Naive thymus-derived CD4-positive, alpha-beta T cell (primary cell): Measurements from ENCODE around the gene HLA-C. TPM values are rescaled to one million over a fixed set of nuclear protein-coding genes. Genes with fewer than 3 reads are reported as not detected.

Experiments
- ATAC-seq: fragments of 150-1000 bp; cut with Tn5 transposase; 2 replicates; pipeline ENCODE4 v1.10.0; 2021; ENCODE audit warnings: mild to moderate bottlenecking, moderate library complexity
- CTCF ChIA-PET: fragments of 350-600 bp; sonication (Branson Sonifier 250); formaldehyde crosslinking; loops from one replicate; lab custom pipeline; 2021; ENCODE audit warnings: antibody characterized with exemption; lab: Charles Lee
- POLR2A ChIA-PET: fragments of 350-600 bp; sonication (Branson Sonifier 250); formaldehyde crosslinking; loops from one replicate; lab custom pipeline; 2021; ENCODE audit warnings: antibody characterized with exemption, inconsistent platforms; lab: Charles Lee
- DNase-seq, 9 donors: peaks; one replicate each; pipeline versions ENCODE4 v3.0.0 to v3.0.0-alpha.2; 2020 to 2022; ENCODE audit warnings: mixed read lengths in 1 of 9
- H3K27ac ChIP-seq: one replicate; pipeline ENCODE4 v1.7.0; 2013; ENCODE audit warnings: mild to moderate bottlenecking, low read depth, low read length, moderate library complexity
- H3K27me3 ChIP-seq, 2 donors: one replicate each; pipeline ENCODE4 v1.7.0; 2013; ENCODE audit warnings: low read length in 2 of 2, mild to moderate bottlenecking in 2 of 2, moderate library complexity in 2 of 2; ENCODE audit not compliant: control insufficient read depth in 2 of 2, insufficient read depth in 2 of 2
- H3K36me3 ChIP-seq, 3 experiments: 1 replicate in 2 of 3; 2 replicates in 1 of 3; pipeline ENCODE4 v1.7.0; 2013; ENCODE audit warnings: low read length in 3 of 3, mild to moderate bottlenecking in 3 of 3, moderate library complexity in 1 of 3; ENCODE audit not compliant: insufficient read depth in 3 of 3, control insufficient read depth in 2 of 3
- H3K4me1 ChIP-seq, 2 donors: one replicate each; pipeline ENCODE4 v1.7.0; 2013; ENCODE audit warnings: low read length in 2 of 2, mild to moderate bottlenecking in 2 of 2, moderate library complexity in 1 of 2; ENCODE audit not compliant: control insufficient read depth in 2 of 2, insufficient read depth in 2 of 2
- H3K4me3 ChIP-seq: 2 replicates; pipeline ENCODE4 v1.7.0; 2013; ENCODE audit warnings: mild to moderate bottlenecking, low read length
- H3K9me3 ChIP-seq, 3 experiments: 1 replicate in 2 of 3; 2 replicates in 1 of 3; pipeline ENCODE4 v1.7.0; 2013; ENCODE audit warnings: low read length in 3 of 3; ENCODE audit not compliant: control insufficient read depth in 2 of 3
- H3K27ac Mint-ChIP-seq, 9 donors: one replicate each; pipeline ENCODE4 v1.8.0; 2020 to 2022; ENCODE audit warnings: mixed read lengths in 9 of 9, mild to moderate bottlenecking in 8 of 9, moderate library complexity in 5 of 9, inconsistent platforms in 2 of 9
- H3K27me3 Mint-ChIP-seq, 5 donors: one replicate each; pipeline ENCODE4 v1.8.0; 2021 to 2022; ENCODE audit warnings: mixed read lengths in 5 of 5, mild to moderate bottlenecking in 1 of 5
- H3K36me3 Mint-ChIP-seq, 5 donors: one replicate each; pipeline ENCODE4 v1.8.0; 2020 to 2022; ENCODE audit warnings: mixed read lengths in 5 of 5, mild to moderate bottlenecking in 3 of 5, inconsistent platforms in 1 of 5
- H3K4me1 Mint-ChIP-seq, 7 donors: one replicate each; pipeline ENCODE4 v1.8.0; 2020 to 2022; ENCODE audit warnings: mixed read lengths in 7 of 7, mild to moderate bottlenecking in 3 of 7, inconsistent platforms in 1 of 7
- H3K4me3 Mint-ChIP-seq, 10 donors: one replicate each; pipeline ENCODE4 v1.8.0; 2020 to 2022; ENCODE audit warnings: mild to moderate bottlenecking in 10 of 10, mixed read lengths in 10 of 10, moderate library complexity in 6 of 10, inconsistent platforms in 2 of 10
- H3K9me3 Mint-ChIP-seq, 11 donors: one replicate each; pipeline ENCODE4 v1.8.0; 2020 to 2022; ENCODE audit warnings: mixed read lengths in 11 of 11, mild to moderate bottlenecking in 4 of 11, inconsistent platforms in 1 of 11, moderate library complexity in 1 of 11
- intact Hi-C, 2 donors: fragments of 100-400 bp; cut with micrococcal nuclease; formaldehyde crosslinking; loops; one replicate each; pipeline ENCODE4 v1.15.1; 2023
- polyA plus RNA-seq, 2 donors: library from polyadenylated mRNA; unstranded; fragments of 300-500 nt; fragmentation: Illumina TruSeq; gene quantifications; one replicate each; pipeline ENCODE4 v1.2.3, GENCODE V29; 2021
- total RNA-seq, 6 experiments: library from RNA in 5 of 6; stranded (reverse) in 5 of 6; gene quantifications; 1 replicate in 5 of 6; 2 replicates in 1 of 6; pipeline ENCODE4 v1.2.3 and lab custom pipeline; 2021 to 2026

Gene HLA-C
- total and polyA plus RNA-seq, 7 experiments from 2014 or later, result 1,349 to 2,874 (median 1,583) TPM

DNA sequence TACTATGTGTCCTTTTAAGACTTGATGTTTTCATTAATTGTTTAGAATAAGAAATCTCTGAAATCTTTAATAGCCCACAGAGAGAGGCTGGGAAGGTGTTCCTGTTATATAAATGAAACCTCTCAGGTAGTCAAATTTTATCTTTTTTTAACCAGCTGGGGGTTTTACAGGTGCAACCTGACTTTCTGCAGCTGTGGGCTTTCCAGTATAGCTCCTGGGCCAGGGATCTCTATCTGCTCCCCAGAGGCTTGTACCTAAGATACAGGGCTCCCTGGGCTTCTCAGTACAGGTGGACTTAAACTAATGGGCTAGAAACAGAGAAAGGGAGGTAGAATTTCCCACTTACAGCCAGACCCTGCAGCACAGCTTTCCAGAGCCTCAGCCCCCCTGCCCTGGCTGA lies 49.4 kb downstream of the HLA-C start:
- Mint-ChIP-seq H3K36me3 (peaks cover 0 to 4% (median 0%) of the 10 kb centered on the region in 5 donors), H3K9me3 (peaks cover 0 to 9% (median 3%) of the 10 kb centered on the region in 11 donors), H3K27ac (no peak overlapping the region), H3K27me3 (peaks cover 0 to 8% (median 0%) of the 10 kb centered on the region in 5 donors), H3K4me3 (no peak overlapping the region), H3K4me1 (peaks cover 0 to 3% (median 0%) of the 10 kb centered on the region in 7 donors)
- ChIA-PET CTCF (no interaction called here), POLR2A (interaction anchor here (1.5 kb wide), 1 partner anchor 9 kb away, joined by 4 read pairs; no protein-coding TSS in a partner anchor)
- Histone ChIP-seq H3K4me1 (no peaks in the 10 kb centered on the region), H3K27me3 (no peaks in the 10 kb centered on the region), H3K4me3 (no peak overlapping the region), H3K9me3 (no peaks in the 10 kb centered on the region), H3K27ac (no peak overlapping the region), H3K36me3 (no peaks in the 10 kb centered on the region)
- ATAC-seq (no peak), DNase-seq (no peak)
- intact Hi-C loops, result no loop called here

Other genes with a start within 250 kb of the HLA-C start
- gene C6orf15, start 159.5 kb downstream of the HLA-C start, total RNA-seq, result not detected
- gene C6orf15, start 159.5 kb downstream of the HLA-C start, polyA plus RNA-seq, result not detected
- gene PSORS1C1, start 157.3 kb downstream of the HLA-C start, total RNA-seq, result not detected
- gene PSORS1C1, start 157.3 kb downstream of the HLA-C start, polyA plus RNA-seq, result not detected
- not detected for gene CDSN, start 151.6 kb downstream of the HLA-C start, total RNA-seq
- gene CDSN, start 151.6 kb downstream of the HLA-C start, polyA plus RNA-seq, result not detected
- not detected for gene PSORS1C2, start 133.0 kb downstream of the HLA-C start, total RNA-seq
- gene PSORS1C2, start 133.0 kb downstream of the HLA-C start, polyA plus RNA-seq, result not detected
- gene CCHCR1, start 114.3 kb downstream of the HLA-C start, total RNA-seq, result 10 to 100 TPM; 20.1 to 46.4 (median 35.5) TPM
- 10 to 100 TPM in 1 of 2 donors, 1 to 10 TPM in 1; 6.9 to 11.1 TPM for gene CCHCR1, start 114.3 kb downstream of the HLA-C start, polyA plus RNA-seq
- gene TCF19, start 113.5 kb downstream of the HLA-C start, total RNA-seq, result 10 to 100 TPM in 1 of 5 experiments, 1 to 10 TPM in 4; 4.3 to 78.9 (median 9.4) TPM
- 1 to 10 TPM; 9.4 to 9.7 TPM for gene TCF19, start 113.5 kb downstream of the HLA-C start, polyA plus RNA-seq
- under 1 TPM in 1 of 5 experiments, not detected in 4; 0.46 TPM for gene POU5F1, start 101.4 kb downstream of the HLA-C start, total RNA-seq
- under 1 TPM in 1 of 2 donors, not detected in 1; 0.18 TPM for gene POU5F1, start 101.4 kb downstream of the HLA-C start, polyA plus RNA-seq
- 1,000 to 10,000 TPM; 5,136 to 7,364 (median 5,516) TPM for gene HLA-B, start 85.1 kb upstream of the HLA-C start, total RNA-seq
- 1,000 to 10,000 TPM; 5,467 to 7,459 TPM for gene HLA-B, start 85.1 kb upstream of the HLA-C start, polyA plus RNA-seq
- gene MICA, start 131.5 kb upstream of the HLA-C start, total RNA-seq, result 10 to 100 TPM; 12.1 to 17.4 (median 15.2) TPM
- gene MICA, start 131.5 kb upstream of the HLA-C start, polyA plus RNA-seq, result 1 to 10 TPM; 4.3 to 8.4 TPM
- gene MICB, start 226.1 kb upstream of the HLA-C start, total RNA-seq, result 10 to 100 TPM; 11.7 to 49.5 (median 13.3) TPM
- 1 to 10 TPM; 3.4 to 4.7 TPM for gene MICB, start 226.1 kb upstream of the HLA-C start, polyA plus RNA-seq